Chondrocyte (in vitro differentiated cells): ENCODE results near the gene TXNDC16. TPM values are rescaled to one million over a fixed set of nuclear protein-coding genes. Genes with fewer than 3 reads are reported as not detected.

Experiments used
- DNase-seq: peaks from one replicate; pipeline ENCODE4 v3.0.0; 2021; ENCODE audit warnings: mixed read lengths, low spot score
- H3K27ac Mint-ChIP-seq: one replicate; pipeline ENCODE4 v1.8.0; 2021; ENCODE audit warnings: mild to moderate bottlenecking, moderate library complexity, mixed read lengths; ENCODE audit not compliant: unreplicated experiment
- H3K27me3 Mint-ChIP-seq: 2 replicates; pipeline ENCODE4 v1.8.0; 2021; ENCODE audit warnings: low read depth, mixed read lengths
- H3K36me3 Mint-ChIP-seq: 2 replicates; pipeline ENCODE4 v1.8.0; 2021; ENCODE audit warnings: low read depth, mixed read lengths
- H3K4me1 Mint-ChIP-seq: 2 replicates; pipeline ENCODE4 v1.8.0; 2021; ENCODE audit warnings: low read depth, mild to moderate bottlenecking, mixed read lengths
- H3K4me3 Mint-ChIP-seq: one replicate; pipeline ENCODE4 v1.8.0; 2021; ENCODE audit warnings: mild to moderate bottlenecking, moderate library complexity, mixed read lengths; ENCODE audit not compliant: unreplicated experiment
- H3K9me3 Mint-ChIP-seq: 2 replicates; pipeline ENCODE4 v1.8.0; 2021; ENCODE audit warnings: low read depth, mixed read lengths
- total RNA-seq: library from RNA; stranded (reverse); gene quantifications from 3 replicates; pipeline ENCODE4 v1.2.1, GENCODE V29; 2021
- TF ChIP-seq, protein P1 (sequence below): fragments of 200-600 bp; sonication (generic); IDR thresholded peaks from 2 replicates; pipeline ENCODE4 v1.5.0; 2021; ENCODE audit warnings: antibody characterized with exemption, mild to moderate bottlenecking, moderate library complexity

Gene TXNDC16
- total RNA-seq, 1 donor from 2014 or later, result 6.4 TPM

GRCh38 chr14:52558688-52559087 is 6.4 kb upstream of the TXNDC16 start:
- H3K9me3 Mint-ChIP-seq, result peaks cover 4% of the 10 kb centered on the region
- TF ChIP-seq, protein P1, sequence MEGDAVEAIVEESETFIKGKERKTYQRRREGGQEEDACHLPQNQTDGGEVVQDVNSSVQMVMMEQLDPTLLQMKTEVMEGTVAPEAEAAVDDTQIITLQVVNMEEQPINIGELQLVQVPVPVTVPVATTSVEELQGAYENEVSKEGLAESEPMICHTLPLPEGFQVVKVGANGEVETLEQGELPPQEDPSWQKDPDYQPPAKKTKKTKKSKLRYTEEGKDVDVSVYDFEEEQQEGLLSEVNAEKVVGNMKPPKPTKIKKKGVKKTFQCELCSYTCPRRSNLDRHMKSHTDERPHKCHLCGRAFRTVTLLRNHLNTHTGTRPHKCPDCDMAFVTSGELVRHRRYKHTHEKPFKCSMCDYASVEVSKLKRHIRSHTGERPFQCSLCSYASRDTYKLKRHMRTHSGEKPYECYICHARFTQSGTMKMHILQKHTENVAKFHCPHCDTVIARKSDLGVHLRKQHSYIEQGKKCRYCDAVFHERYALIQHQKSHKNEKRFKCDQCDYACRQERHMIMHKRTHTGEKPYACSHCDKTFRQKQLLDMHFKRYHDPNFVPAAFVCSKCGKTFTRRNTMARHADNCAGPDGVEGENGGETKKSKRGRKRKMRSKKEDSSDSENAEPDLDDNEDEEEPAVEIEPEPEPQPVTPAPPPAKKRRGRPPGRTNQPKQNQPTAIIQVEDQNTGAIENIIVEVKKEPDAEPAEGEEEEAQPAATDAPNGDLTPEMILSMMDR, result no peak
- no peak for DNase-seq
- H3K27ac Mint-ChIP-seq, result no peak overlapping the region
- H3K4me3 Mint-ChIP-seq, result no peak overlapping the region
- peaks cover 8% of the 10 kb centered on the region for H3K36me3 Mint-ChIP-seq
- H3K27me3 Mint-ChIP-seq, result no peaks in the 10 kb centered on the region
- H3K4me1 Mint-ChIP-seq, result peaks cover 4% of the 10 kb centered on the region

DNA sequence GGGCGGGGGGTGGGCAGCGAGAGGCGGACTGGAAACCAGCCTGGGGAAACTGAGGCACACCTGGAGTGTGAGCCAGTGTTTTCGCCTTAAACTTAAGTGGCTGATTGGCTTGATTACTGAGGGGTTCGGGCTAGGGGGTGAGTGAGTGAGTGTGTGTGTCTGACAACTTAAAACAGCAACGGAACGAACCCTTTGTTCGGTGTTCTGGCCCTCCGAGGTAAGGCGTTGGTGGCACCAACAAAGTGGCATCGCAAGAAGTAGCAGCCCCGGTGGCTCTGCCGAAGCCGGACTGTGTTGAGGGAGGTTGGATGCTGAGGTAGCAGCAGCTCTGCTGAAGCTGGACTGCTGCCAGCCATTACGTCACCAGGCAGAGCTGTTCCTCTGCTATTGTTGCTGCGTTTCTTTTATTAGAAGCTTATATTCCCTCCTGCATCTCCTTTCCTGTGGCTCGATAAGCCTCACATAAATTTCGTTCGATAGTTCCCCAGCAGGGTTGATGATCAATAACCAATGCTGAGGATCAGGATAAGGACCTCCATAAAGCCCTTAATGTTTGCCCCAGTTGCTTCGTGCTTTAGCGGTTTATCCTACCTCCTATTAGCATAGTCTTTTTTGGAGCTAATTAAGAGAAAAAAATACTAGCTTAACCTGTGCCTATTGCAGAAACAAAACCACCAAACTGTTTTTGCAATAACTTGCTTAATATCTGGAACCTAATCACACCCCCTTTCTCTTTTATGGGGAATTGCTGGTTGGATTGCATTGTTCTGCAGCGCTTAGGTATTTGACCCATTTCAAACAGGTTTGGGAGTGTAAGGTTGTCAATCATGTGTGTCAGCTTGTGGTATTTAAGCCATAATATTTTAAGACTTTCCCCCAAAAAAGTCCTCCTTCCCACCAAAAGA is 1.6 kb upstream of the TXNDC16 start:
- Mint-ChIP-seq H3K27me3 (no peaks in the 10 kb centered on the region), H3K9me3 (peaks cover 4% of the 10 kb centered on the region), H3K4me1 (peaks cover 22% of the 10 kb centered on the region), H3K36me3 (peaks cover 3% of the 10 kb centered on the region), H3K27ac (peak overlapping the region; percentile 57), H3K4me3 (peak overlapping the region; percentile 87)
- no peak for DNase-seq
- TF ChIP-seq, protein P1, result no peak

DNA sequence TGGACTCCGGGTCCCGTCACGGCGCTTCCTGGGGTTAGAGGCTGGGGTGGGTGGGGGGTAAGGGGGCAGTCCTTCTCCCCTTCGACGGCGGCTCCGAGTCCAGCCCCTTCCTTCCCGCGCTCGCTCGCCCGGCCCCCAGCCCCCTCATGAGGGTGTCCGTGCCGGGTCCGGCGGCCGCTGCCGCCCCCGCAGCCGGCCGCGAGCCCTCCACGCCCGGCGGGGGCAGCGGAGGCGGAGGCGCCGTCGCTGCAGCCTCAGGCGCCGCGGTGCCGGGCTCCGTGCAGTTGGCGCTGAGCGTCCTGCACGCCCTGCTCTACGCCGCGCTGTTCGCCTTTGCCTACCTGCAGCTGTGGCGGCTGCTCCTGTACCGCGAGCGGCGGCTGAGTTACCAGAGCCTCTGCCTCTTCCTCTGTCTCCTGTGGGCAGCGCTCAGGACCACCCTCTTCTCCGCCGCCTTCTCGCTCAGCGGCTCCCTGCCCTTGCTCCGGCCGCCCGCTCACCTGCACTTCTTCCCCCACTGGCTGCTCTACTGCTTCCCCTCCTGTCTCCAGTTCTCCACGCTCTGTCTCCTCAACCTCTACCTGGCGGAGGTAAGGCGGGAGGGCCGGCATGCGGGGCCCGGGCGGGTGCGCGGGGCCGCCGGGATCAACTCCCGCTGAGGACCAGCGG is 831 bp upstream of the TXNDC16 start:
- H3K27me3 Mint-ChIP-seq, result no peaks in the 10 kb centered on the region

GRCh38 chr14:52551696-52552062 is 626 bp downstream of the TXNDC16 start:
- Mint-ChIP-seq H3K4me3 (peak overlapping the region; percentile 82), H3K27ac (peak overlapping the region; percentile 83), H3K4me1 (peaks cover 30% of the 10 kb centered on the region), H3K27me3 (no peaks in the 10 kb centered on the region), H3K36me3 (no peaks in the 10 kb centered on the region), H3K9me3 (no peaks in the 10 kb centered on the region)
- TF ChIP-seq, protein P1, result peak; percentile 73
- no peak for DNase-seq

More for the DNA sequence above, 831 bp upstream of the TXNDC16 start:
- Mint-ChIP-seq H3K36me3 (no peaks in the 10 kb centered on the region), H3K27ac (peak overlapping the region; percentile 75), H3K4me3 (peak overlapping the region; percentile 87), H3K9me3 (no peaks in the 10 kb centered on the region), H3K4me1 (peaks cover 22% of the 10 kb centered on the region)
- no peak for DNase-seq
- TF ChIP-seq, protein P1, result no peak

GRCh38 chr14:52551205-52551604 is 1.1 kb downstream of the TXNDC16 start:
- Mint-ChIP-seq H3K36me3 (no peaks in the 10 kb centered on the region), H3K27ac (peak overlapping the region; percentile 83), H3K27me3 (no peaks in the 10 kb centered on the region), H3K4me1 (peaks cover 35% of the 10 kb centered on the region), H3K9me3 (no peaks in the 10 kb centered on the region), H3K4me3 (peak overlapping the region; percentile 82)
- no peak for DNase-seq
- TF ChIP-seq, protein P1, result no peak
